PC-9 (cell line): Measurements from ENCODE around the gene IPPK.

ENCODE experiments used
- CTCF ChIP-seq: fragments of 200-600 bp; sonication (generic); conservative IDR thresholded peaks from 2 replicates; pipeline ENCODE4 v1.6.1; 2017; ENCODE audit warnings: mixed run types, antibody characterized with exemption, mild to moderate bottlenecking, moderate library complexity
- EZH2 ChIP-seq: fragments of 200-600 bp; sonication (generic); IDR thresholded peaks from 2 replicates; pipeline ENCODE4 v1.8.0; 2017; ENCODE audit warnings: antibody characterized with exemption, low read depth

GRCh38 chr9:92617951-92618510, 51.9 kb downstream of the IPPK start:
- TF ChIP-seq CTCF (no peak), EZH2 (no peak)
